ENCODE results near the gene ATP1B2. TPM values are rescaled to one million over a fixed set of nuclear protein-coding genes. Genes with fewer than 3 reads are reported as not detected.

Gene ATP1B2
- total and polyA plus RNA-seq, 2 of the 8 experiments (the other 6 are each of a cell fraction or from before 2014, with no cell fraction given), result 9.1 to 21.0 TPM

DNA sequence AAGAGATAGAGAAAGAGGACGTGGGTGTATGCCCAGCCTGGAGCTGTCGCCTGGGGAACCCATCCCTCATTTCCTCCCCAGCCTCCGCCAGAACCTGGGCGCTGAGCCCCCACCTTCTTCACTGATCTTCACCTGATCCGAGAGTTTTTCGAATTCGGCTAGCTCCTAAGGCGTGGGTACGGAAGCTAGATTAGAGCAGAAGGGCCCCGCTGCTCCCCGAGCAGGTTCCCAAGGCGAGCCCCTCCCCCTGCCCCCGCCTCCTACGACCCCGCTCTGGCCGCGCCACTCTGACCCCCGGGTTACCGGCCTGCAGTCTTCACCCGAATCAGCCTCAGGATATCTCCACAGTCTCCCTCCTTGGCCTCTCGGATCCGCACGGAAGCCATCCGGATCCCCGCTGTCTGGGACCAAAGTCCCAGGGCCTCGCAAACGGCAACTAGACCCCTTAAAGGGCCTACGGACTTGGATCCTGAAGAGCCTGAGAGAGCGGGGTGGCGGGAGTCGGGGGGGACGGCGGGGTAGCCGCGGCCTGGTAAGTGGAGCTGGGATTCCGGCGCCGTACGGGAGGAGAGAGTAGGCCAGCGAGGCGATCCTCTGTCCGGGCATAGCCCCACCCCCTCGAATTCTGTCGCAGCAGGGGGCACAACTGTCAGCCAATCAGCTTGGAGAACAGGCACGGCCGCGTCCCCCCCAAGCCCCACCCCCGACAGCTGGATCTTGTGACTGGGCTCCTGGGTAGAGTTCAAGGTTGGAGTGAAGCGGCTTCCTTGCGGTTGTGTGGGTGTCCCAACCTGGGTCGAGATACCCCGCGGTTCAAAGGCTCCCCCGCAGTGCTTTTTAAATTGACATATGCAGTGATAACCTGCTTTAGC lies 23.2 kb upstream of the ATP1B2 start, which contains the start of gene SAT2 (continued):
- TF ChIP-seq, protein P1, sequence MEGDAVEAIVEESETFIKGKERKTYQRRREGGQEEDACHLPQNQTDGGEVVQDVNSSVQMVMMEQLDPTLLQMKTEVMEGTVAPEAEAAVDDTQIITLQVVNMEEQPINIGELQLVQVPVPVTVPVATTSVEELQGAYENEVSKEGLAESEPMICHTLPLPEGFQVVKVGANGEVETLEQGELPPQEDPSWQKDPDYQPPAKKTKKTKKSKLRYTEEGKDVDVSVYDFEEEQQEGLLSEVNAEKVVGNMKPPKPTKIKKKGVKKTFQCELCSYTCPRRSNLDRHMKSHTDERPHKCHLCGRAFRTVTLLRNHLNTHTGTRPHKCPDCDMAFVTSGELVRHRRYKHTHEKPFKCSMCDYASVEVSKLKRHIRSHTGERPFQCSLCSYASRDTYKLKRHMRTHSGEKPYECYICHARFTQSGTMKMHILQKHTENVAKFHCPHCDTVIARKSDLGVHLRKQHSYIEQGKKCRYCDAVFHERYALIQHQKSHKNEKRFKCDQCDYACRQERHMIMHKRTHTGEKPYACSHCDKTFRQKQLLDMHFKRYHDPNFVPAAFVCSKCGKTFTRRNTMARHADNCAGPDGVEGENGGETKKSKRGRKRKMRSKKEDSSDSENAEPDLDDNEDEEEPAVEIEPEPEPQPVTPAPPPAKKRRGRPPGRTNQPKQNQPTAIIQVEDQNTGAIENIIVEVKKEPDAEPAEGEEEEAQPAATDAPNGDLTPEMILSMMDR (IDR thresholded peaks at IDR 0.05; ENCODE audit: control extremely low read depth in 1 of 3, insufficient read depth in 1 of 3, low read depth in 1 of 3, low read length in 3 of 3), result no peak
- TF ChIP-seq FOSL1 (IDR thresholded peaks at IDR 0.05; ENCODE audit: insufficient read depth, low read depth, low read length) (no peak), GTF2F1 (IDR thresholded peaks at IDR 0.05; ENCODE audit: borderline replicate concordance, low read depth, low read length) (no peak), EGR1 (IDR thresholded peaks at IDR 0.05; ENCODE audit: borderline replicate concordance, low read depth, low read length) (peak; percentile 50; the same call in 1 of the 2 replicates), SRF (IDR thresholded peaks at IDR 0.05; ENCODE audit: low read depth, low read length) (no peak), CBX8 (IDR thresholded peaks at IDR 0.05; ENCODE audit: borderline replicate concordance, low read depth, low read length) (no peak), YY1 (IDR thresholded peaks at IDR 0.05; ENCODE audit: low read depth, low read length) (0 out of 2 replicates have a peak, but pooled peaks have one; percentile 2), TAF7 (optimal IDR thresholded peaks at IDR 0.05; ENCODE audit: borderline replicate concordance, low read depth, low read length) (peak; percentile 82), MAFK (IDR thresholded peaks at IDR 0.05; ENCODE audit: low read depth, low read length) (no peak), CHD2 (IDR thresholded peaks at IDR 0.05; ENCODE audit: low read length) (no peak), TEAD4 (IDR thresholded peaks at IDR 0.05; ENCODE audit: low read depth, low read length) (peak; percentile 82)

Data from H1 (cell line).